ENCODE results near the gene GYS1. TPM values are rescaled to one million over a fixed set of nuclear protein-coding genes. Genes with fewer than 3 reads are reported as not detected.
A peak's percentile ranks its signal among the peaks of the same experiment; 100 is the strongest.
"Not testable (repeated sequence)": the region's sequence is repeated elsewhere in the genome, so short reads cannot be mapped to it uniquely, and the experiment has no call there.

GYS1 gene
- total RNA-seq, 2 donors from 2014 or later = 21.6 to 24.2 TPM

DNA sequence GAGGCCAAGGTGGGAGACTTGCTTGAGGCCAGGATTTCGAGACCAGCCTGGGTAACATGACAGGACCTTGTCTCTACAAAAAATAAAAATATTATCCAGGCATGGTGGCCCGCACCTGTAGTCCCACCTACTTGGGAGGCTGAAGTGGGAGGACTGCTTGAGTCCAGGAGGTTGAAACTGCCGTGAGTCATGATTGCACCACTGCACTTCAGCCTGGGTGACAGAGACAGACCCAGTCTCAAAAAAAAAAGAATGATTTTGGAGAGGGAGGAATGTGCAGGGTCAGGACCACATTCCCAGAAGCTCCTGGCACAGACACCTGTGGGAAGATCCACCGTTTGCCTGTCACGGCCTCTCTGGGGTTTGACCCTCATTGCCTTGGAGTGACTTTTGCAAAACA, 47.7 kb downstream of the GYS1 start:
- H3K36me3 Mint-ChIP-seq (ENCODE audit: low read depth) = no peaks in the 10 kb centered on the region
- ATAC-seq (no peak), DNase-seq (no peak)
- no peaks in the 10 kb centered on the region for H3K4me1 Mint-ChIP-seq
- no peaks in the 10 kb centered on the region for H3K27me3 Mint-ChIP-seq
- no peak overlapping the region for H3K27ac Mint-ChIP-seq
- H3K9me3 ChIP-seq (ENCODE audit: control insufficient read depth, low read length, poor library complexity, severe bottlenecking) = no peaks in the 10 kb centered on the region
- H3K4me3 Mint-ChIP-seq = no peak overlapping the region

GRCh38 chr19:48943081-48943480, 50.0 kb downstream of the GYS1 start:
- no peak for ATAC-seq

DNA sequence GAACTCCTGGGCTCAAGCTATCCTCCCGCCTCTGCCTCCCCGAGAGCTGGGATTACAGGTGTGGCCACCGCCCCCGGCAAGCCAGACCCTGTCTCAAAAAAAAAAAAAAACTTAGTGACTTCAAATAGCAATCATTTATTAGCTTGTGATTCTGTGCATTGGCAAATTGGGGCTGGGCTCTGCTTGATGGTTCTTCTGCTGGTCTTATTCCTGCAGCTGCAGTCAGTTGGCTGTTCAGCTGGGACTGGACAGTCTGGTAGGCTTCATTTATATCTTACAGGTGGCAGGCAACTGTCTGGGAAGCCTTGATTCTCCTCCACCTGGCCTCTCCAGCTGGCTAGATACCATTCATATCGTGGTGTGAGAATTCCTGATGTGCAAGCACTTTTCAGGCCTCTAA, 52.2 kb downstream of the GYS1 start:
- Mint-ChIP-seq H3K4me1 (no peaks in the 10 kb centered on the region), H3K36me3 (ENCODE audit: low read depth) (no peaks in the 10 kb centered on the region), H3K27ac (no peak overlapping the region), H3K27me3 (no peaks in the 10 kb centered on the region), H3K4me3 (no peak overlapping the region)
- ATAC-seq = no peak
- no peak for DNase-seq
- H3K9me3 ChIP-seq (ENCODE audit: control insufficient read depth, low read length, poor library complexity, severe bottlenecking) = no peaks in the 10 kb centered on the region

More at GRCh38 chr19:48943081-48943480, 50.0 kb downstream of the GYS1 start:
- no peaks in the 10 kb centered on the region for H3K4me1 Mint-ChIP-seq
- no peaks in the 10 kb centered on the region for H3K27me3 Mint-ChIP-seq
- no peaks in the 10 kb centered on the region for H3K9me3 ChIP-seq (ENCODE audit: control insufficient read depth, low read length, poor library complexity, severe bottlenecking)
- DNase-seq = no peak
- H3K4me3 Mint-ChIP-seq = no peak overlapping the region
- H3K27ac Mint-ChIP-seq = no peak overlapping the region
- H3K36me3 Mint-ChIP-seq (ENCODE audit: low read depth) = no peaks in the 10 kb centered on the region

- H3K36me3 Mint-ChIP-seq (ENCODE audit: low read depth) = no peaks in the 10 kb centered on the region
- no peak overlapping the region for H3K4me3 Mint-ChIP-seq
- peaks cover 6% of the 10 kb centered on the region for H3K4me1 Mint-ChIP-seq
- no peaks in the 10 kb centered on the region for H3K27me3 Mint-ChIP-seq
- DNase-seq (no peak), ATAC-seq (no peak)
- H3K9me3 ChIP-seq (ENCODE audit: control insufficient read depth, low read length, poor library complexity, severe bottlenecking) = no peaks in the 10 kb centered on the region
- H3K27ac Mint-ChIP-seq = no peak overlapping the region
These were observed 54.9 kb downstream of the GYS1 start for GRCh38 chr19:48938256-48938655.

- Mint-ChIP-seq H3K36me3 (ENCODE audit: low read depth) (no peaks in the 10 kb centered on the region), H3K4me3 (no peak overlapping the region), H3K27me3 (no peaks in the 10 kb centered on the region), H3K27ac (no peak overlapping the region), H3K4me1 (peaks cover 8% of the 10 kb centered on the region)
- ATAC-seq (no peak), DNase-seq (no peak)
- H3K9me3 ChIP-seq (ENCODE audit: control insufficient read depth, low read length, poor library complexity, severe bottlenecking) = no peaks in the 10 kb centered on the region
These were observed 57.2 kb downstream of the GYS1 start for GRCh38 chr19:48935864-48936263.

GRCh38 chr19:48934837-48935236, 58.3 kb downstream of the GYS1 start:
- Mint-ChIP-seq H3K36me3 (ENCODE audit: low read depth) (no peaks in the 10 kb centered on the region), H3K4me3 (peak overlapping the region; percentile 43), H3K27ac (no peak overlapping the region), H3K27me3 (no peaks in the 10 kb centered on the region), H3K4me1 (peaks cover 8% of the 10 kb centered on the region)
- no peak for ATAC-seq
- H3K9me3 ChIP-seq (ENCODE audit: control insufficient read depth, low read length, poor library complexity, severe bottlenecking) = no peaks in the 10 kb centered on the region
- DNase-seq = no peak

GRCh38 chr19:48933382-48933932, 59.7 kb downstream of the GYS1 start, which contains the start of gene DHDH:
TSS of gene DHDH (plus strand) at chr19:48933699. CDS start at chr19:48933722, 23 bp downstream.
- no peak within 1 kb of the TSS for H3K27ac Mint-ChIP-seq
- ATAC-seq = peak; percentile 99
- H3K36me3 Mint-ChIP-seq (ENCODE audit: low read depth) = no peaks in the 10 kb centered on the region

DNA sequence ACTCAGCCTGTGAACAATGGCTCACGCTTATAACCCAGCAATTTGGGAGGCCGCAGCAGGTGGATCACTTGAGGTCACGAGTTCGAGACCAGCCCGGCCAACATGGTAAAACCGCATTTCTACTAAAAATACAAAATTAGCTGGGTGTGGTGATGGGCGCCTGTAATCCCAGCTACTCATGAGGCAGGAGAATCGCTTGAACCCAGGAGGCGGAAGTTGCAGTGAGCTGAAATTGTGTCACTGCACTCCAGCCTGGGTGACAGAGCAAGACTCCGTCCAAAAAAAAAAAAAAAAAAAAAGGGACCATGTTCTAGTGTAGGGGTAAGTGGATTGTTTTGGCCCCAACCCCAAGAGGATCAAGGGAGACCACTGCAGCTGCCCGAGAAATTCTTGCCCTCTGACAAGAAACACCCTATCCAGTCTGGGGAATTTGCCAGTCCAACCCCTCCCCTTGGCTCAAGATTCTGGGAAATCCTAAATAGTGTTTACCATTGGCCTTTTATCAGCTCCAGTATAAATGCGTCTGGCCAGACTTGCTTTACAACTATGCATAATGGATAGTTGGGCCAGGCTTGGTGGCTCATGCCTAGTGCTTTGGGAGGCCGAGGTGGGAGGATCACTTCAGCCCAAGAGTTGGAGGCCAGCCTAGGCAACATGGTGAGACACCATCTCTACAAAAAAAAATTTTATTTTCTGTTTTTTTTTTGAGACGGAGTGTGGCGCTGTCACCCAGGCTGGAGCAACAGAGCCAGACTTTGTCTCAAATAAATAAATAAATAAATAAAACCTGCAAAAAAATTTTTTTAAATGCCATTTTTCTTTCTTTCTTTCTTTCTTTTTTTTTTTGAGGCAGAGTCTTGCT, 64.7 kb downstream of the GYS1 start:
- Mint-ChIP-seq H3K27me3 (no peaks in the 10 kb centered on the region), H3K27ac (no peak overlapping the region)
- ATAC-seq = no peak

More at GRCh38 chr19:48933382-48933932, 59.7 kb downstream of the GYS1 start, which contains the start of gene DHDH:
- Mint-ChIP-seq H3K4me3 (peak within 1 kb of the TSS; percentile 88), H3K27me3 (no peaks in the 10 kb centered on the region), H3K4me1 (peaks cover 8% of the 10 kb centered on the region)
- DNase-seq = peak; percentile 76 to 83 (median 80)
- no peaks in the 10 kb centered on the region for H3K9me3 ChIP-seq (ENCODE audit: control insufficient read depth, low read length, poor library complexity, severe bottlenecking)

GRCh38 chr19:48927692-48928091, 65.4 kb downstream of the GYS1 start:
- DNase-seq; H3K9me3 ChIP-seq (ENCODE audit: control insufficient read depth, low read length, poor library complexity, severe bottlenecking); H3K27me3 Mint-ChIP-seq; H3K4me3 Mint-ChIP-seq; H3K4me1 Mint-ChIP-seq; H3K27ac Mint-ChIP-seq; H3K36me3 Mint-ChIP-seq (ENCODE audit: low read depth); ATAC-seq: not testable (repeated sequence)

More for the DNA sequence above, 64.7 kb downstream of the GYS1 start:
- H3K9me3 ChIP-seq (ENCODE audit: control insufficient read depth, low read length, poor library complexity, severe bottlenecking) = no peaks in the 10 kb centered on the region
- DNase-seq = no peak
- Mint-ChIP-seq H3K36me3 (ENCODE audit: low read depth) (no peaks in the 10 kb centered on the region), H3K4me3 (no peak overlapping the region), H3K4me1 (peaks cover 3% of the 10 kb centered on the region)

- H3K9me3 ChIP-seq (ENCODE audit: control insufficient read depth, low read length, poor library complexity, severe bottlenecking) = no peaks in the 10 kb centered on the region
- Mint-ChIP-seq H3K36me3 (ENCODE audit: low read depth) (no peaks in the 10 kb centered on the region), H3K4me1 (no peaks in the 10 kb centered on the region), H3K27ac (no peak overlapping the region), H3K4me3 (no peak overlapping the region), H3K27me3 (no peaks in the 10 kb centered on the region)
- ATAC-seq (no peak), DNase-seq (no peak)
These were observed 66.2 kb downstream of the GYS1 start for GRCh38 chr19:48926909-48927308.

GRCh38 chr19:48925890-48926289, 67.2 kb downstream of the GYS1 start:
- H3K4me3 Mint-ChIP-seq; H3K27me3 Mint-ChIP-seq; H3K27ac Mint-ChIP-seq; ATAC-seq; H3K4me1 Mint-ChIP-seq; H3K9me3 ChIP-seq (ENCODE audit: control insufficient read depth, low read length, poor library complexity, severe bottlenecking); H3K36me3 Mint-ChIP-seq (ENCODE audit: low read depth); DNase-seq: not testable (repeated sequence)

GRCh38 chr19:48925240-48925843, 67.8 kb downstream of the GYS1 start:
- H3K4me1 Mint-ChIP-seq = no peaks in the 10 kb centered on the region
- ATAC-seq = no peak
- no peaks in the 10 kb centered on the region for H3K9me3 ChIP-seq (ENCODE audit: control insufficient read depth, low read length, poor library complexity, severe bottlenecking)
- no peaks in the 10 kb centered on the region for H3K27me3 Mint-ChIP-seq
- H3K4me3 Mint-ChIP-seq = no peak overlapping the region
- H3K36me3 Mint-ChIP-seq (ENCODE audit: low read depth) = no peaks in the 10 kb centered on the region
- no peak overlapping the region for H3K27ac Mint-ChIP-seq
- DNase-seq = no peak

Measured in T-helper 17 cell (primary cell).